PFSK-1 (cell line): ENCODE measurements around the gene RGS5.

Experiments used
- FOXP2 ChIP-seq: optimal IDR thresholded peaks from 2 replicates; pipeline ENCODE3; 2011; ENCODE audit warnings: borderline replicate concordance, control low read depth, inconsistent platforms; ENCODE audit not compliant: insufficient read depth; ENCODE audit errors: extremely low read length, extremely low read depth
- POLR2AphosphoS5 ChIP-seq: IDR thresholded peaks from 2 replicates; pipeline ENCODE4 v1.6.1; 2012; ENCODE audit warnings: low read depth, mild to moderate bottlenecking, control low read depth, low read length, moderate library complexity
- SIN3A ChIP-seq: IDR thresholded peaks from 2 replicates; pipeline ENCODE4 v1.6.1; 2012; ENCODE audit warnings: mild to moderate bottlenecking, low read length, moderate library complexity, borderline replicate concordance; ENCODE audit not compliant: insufficient read depth
- TAF1 ChIP-seq: IDR thresholded peaks from 2 replicates; pipeline ENCODE4 v1.6.1; 2012; ENCODE audit warnings: low read length, control low read depth, borderline replicate concordance; ENCODE audit not compliant: insufficient read depth
- TF ChIP-seq, protein P1 (sequence below), 2 experiments: IDR thresholded peaks; 2 replicates each; pipeline versions ENCODE4 v1.6.1 to v1.8.0; 2011 to 2012; ENCODE audit warnings: low read depth in 2 of 2, low read length in 2 of 2, control low read depth in 1 of 2, inconsistent platforms in 1 of 2, mild to moderate bottlenecking in 1 of 2, moderate library complexity in 1 of 2; ENCODE audit not compliant: insufficient read depth in 1 of 2

RGS5 gene

DNA sequence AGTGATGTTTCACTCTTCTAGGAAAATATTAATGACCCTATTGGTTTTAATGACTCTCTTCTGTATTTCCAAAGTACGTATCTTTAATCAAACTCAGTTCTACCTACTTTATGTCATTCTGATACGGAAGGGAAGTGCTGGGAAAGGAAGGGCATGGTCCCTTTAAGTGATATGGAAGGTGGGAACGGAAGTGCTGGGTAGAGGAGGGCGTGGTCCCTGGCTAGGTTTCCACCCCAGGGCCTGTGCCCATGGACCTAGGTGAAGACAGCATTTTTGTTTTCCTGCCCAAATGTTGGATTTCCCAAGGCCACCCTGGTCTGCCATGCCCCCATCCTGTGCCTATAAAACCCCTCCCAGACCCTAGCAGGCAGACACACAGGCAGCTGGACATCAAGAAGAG is 109.5 kb downstream of the RGS5 start:
- TF ChIP-seq POLR2AphosphoS5 (no peak), FOXP2 (no peak), SIN3A (no peak), TAF1 (no peak)
- TF ChIP-seq, protein P1, sequence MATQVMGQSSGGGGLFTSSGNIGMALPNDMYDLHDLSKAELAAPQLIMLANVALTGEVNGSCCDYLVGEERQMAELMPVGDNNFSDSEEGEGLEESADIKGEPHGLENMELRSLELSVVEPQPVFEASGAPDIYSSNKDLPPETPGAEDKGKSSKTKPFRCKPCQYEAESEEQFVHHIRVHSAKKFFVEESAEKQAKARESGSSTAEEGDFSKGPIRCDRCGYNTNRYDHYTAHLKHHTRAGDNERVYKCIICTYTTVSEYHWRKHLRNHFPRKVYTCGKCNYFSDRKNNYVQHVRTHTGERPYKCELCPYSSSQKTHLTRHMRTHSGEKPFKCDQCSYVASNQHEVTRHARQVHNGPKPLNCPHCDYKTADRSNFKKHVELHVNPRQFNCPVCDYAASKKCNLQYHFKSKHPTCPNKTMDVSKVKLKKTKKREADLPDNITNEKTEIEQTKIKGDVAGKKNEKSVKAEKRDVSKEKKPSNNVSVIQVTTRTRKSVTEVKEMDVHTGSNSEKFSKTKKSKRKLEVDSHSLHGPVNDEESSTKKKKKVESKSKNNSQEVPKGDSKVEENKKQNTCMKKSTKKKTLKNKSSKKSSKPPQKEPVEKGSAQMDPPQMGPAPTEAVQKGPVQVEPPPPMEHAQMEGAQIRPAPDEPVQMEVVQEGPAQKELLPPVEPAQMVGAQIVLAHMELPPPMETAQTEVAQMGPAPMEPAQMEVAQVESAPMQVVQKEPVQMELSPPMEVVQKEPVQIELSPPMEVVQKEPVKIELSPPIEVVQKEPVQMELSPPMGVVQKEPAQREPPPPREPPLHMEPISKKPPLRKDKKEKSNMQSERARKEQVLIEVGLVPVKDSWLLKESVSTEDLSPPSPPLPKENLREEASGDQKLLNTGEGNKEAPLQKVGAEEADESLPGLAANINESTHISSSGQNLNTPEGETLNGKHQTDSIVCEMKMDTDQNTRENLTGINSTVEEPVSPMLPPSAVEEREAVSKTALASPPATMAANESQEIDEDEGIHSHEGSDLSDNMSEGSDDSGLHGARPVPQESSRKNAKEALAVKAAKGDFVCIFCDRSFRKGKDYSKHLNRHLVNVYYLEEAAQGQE (IDR thresholded peaks at IDR 0.05; ENCODE audit: insufficient read depth in 1 of 2, low read depth in 2 of 2, low read length in 2 of 2): no peak
